GM18861 (cell line): Measurements from ENCODE around the gene PRR35.

Experiments used
- ATAC-seq: cut with Tn5 transposase; IDR thresholded peaks from one replicate; pipeline ENCODE4 v1.9.1; 2021; ENCODE audit not compliant: unreplicated experiment

Gene PRR35

GRCh38 chr16:527015-527903 is 32.9 kb upstream of the PRR35 start, which contains the start of gene CAPN15:
CAPN15 (plus strand) TSS chr16:527712; CDS start chr16:546839, 19,127 bp downstream.
- ATAC-seq: peak; percentile 52

- ATAC-seq: peak; percentile 14
Measured at GRCh38 chr16:528111-529011, 31.8 kb upstream of the PRR35 start.

- no peak for ATAC-seq
Measured at GRCh38 chr16:529012-529575, 31.1 kb upstream of the PRR35 start.

GRCh38 chr16:530111-530817 is 29.9 kb upstream of the PRR35 start:
- ATAC-seq: no peak

GRCh38 chr16:531494-532125 is 28.6 kb upstream of the PRR35 start:
- no peak for ATAC-seq

- no peak for ATAC-seq
Measured at GRCh38 chr16:533391-534123, 26.6 kb upstream of the PRR35 start.

- no peak for ATAC-seq
Measured at GRCh38 chr16:534135-534534, 26.1 kb upstream of the PRR35 start.

GRCh38 chr16:534856-535445 is 25.2 kb upstream of the PRR35 start:
- no peak for ATAC-seq

GRCh38 chr16:535446-536405 is 24.5 kb upstream of the PRR35 start:
- ATAC-seq: no peak

- ATAC-seq: no peak
Measured at GRCh38 chr16:536746-537145, 23.4 kb upstream of the PRR35 start.

- no peak for ATAC-seq
Measured at GRCh38 chr16:537415-538335, 22.5 kb upstream of the PRR35 start.

GRCh38 chr16:539901-540530 is 20.2 kb upstream of the PRR35 start:
- no peak for ATAC-seq

GRCh38 chr16:540645-541340 is 19.4 kb upstream of the PRR35 start:
- ATAC-seq: no peak

- ATAC-seq: no peak
Measured at GRCh38 chr16:543301-544164, 16.7 kb upstream of the PRR35 start.

GRCh38 chr16:544517-544916 is 15.7 kb upstream of the PRR35 start:
- ATAC-seq: no peak
